GM19240 (cell line): ENCODE results near the gene TAS1R1.
A peak's percentile ranks its signal among the peaks of the same experiment; 100 is the strongest.
"Not testable (repeated sequence)": the region's sequence is repeated elsewhere in the genome, so short reads cannot be mapped to it uniquely, and the experiment has no call there.

Experiments used
- DNase-seq: peaks from one replicate; pipeline ENCODE4 v3.0.0; 2011; ENCODE audit warnings: low spot score; ENCODE audit not compliant: insufficient read length

The TAS1R1 gene

DNA sequence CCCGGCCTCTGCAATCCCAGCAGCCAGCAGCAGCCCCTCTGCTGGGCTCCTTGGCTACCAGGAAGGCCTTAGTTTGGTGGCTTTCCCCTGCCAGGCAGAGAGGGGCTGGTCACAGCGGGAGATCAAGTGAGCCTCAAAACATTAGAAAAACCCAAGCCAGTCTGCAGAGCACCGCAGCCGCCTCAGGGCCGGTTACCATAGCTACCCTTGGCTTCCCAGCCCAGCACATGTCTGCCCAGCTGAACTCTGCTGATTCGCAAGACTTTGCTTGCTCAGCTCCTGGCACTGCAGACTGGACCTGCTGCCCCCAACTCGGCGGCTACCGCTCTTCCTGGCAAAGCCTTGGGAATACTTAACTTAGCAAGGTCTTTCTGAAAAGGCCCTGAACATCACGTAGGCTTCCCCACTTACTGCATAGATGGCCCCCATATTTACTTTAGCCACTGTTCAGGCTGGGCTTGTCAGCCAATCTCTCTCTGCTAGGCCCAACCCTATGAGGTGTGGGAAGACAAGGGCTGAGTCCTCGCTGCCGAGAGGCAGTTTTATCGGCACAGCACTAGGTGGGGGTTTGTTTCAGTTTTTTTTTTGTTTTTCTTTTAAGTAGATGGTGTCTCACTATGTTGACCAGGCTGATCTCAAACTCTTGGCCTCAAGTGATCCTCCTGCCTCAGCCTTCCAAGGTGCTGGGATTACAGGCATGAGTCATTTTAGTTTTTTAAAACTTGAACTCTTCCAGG, 35.0 kb upstream of the TAS1R1 start:
- no peak for DNase-seq

DNA sequence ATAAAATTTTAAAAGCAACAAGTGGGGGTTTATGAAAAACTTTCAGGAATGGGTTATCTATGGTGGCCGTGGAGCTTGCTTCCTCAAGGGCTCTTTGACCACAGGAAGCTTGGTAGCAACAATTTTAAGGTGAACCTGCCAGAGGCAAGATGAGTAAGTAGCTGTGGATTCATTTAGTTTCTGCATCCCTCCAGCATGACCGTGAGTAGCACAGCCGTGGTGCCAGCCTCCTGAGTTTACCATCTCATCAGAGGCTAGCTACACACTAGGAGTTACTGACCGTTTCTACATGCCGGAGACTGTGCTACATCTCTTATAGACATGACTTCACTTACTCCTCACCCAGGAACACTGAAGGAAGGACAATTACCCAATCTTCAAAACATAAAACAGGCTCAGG, 33.6 kb upstream of the TAS1R1 start:
- no peak for DNase-seq

DNA sequence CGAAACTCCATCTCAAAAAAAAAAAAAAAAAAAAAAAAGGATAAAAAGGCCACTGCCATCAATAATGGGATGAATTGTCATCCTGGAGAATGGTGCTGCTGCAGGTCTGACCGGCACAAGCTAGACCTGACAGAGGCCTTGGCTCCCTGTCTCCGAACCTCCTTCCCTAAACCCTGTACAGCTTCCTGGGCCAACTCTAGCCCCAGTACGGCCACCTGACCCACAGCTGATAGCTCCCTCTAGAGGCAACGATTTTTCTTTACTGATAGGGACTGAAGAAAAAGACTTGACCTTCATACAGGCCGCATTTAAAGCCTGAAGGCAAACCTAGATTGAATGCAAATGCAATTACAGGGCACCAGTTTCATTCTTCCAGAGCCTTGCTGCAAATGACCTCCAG, 31.5 kb upstream of the TAS1R1 start:
- DNase-seq: no peak

DNA sequence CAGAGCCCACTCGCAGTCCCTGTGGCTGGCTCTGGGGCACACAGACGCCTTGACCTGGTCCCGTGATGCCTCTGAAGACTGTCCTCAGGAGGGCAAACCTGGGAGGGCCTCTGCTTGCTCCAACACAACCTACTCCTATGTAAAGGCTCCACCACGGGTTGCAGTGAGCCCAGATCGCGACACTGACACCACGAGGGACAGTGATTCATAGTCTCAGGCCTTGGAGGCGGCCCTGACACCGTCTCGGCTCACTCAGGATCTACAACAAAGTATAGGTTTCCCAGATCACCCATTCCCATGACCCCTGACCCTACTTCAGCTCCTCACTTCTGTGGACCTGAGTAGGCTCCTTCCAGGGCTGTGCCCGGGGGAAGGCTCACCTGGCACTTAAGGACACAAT, 28.8 kb upstream of the TAS1R1 start:
- no peak for DNase-seq

DNA sequence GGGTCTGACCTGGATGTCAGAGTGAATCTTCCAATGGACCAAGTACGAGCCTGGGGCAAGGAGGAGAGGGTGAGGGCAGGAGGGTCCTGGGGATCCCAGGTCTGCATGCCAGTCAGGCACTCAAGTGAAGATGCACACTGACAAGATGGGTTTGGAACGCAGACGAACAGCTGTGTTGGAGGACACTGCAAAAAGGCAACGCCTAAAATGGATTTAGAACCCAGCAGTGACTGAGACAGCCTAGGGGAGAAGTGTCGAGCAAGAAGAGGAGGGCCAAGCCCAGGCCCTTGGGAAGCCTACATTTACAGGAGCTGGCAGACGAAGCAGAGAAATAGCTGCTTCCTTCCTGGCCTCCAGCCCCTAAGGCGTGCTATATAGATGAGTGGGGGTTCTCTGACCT, 26.6 kb upstream of the TAS1R1 start:
- no peak for DNase-seq

DNA sequence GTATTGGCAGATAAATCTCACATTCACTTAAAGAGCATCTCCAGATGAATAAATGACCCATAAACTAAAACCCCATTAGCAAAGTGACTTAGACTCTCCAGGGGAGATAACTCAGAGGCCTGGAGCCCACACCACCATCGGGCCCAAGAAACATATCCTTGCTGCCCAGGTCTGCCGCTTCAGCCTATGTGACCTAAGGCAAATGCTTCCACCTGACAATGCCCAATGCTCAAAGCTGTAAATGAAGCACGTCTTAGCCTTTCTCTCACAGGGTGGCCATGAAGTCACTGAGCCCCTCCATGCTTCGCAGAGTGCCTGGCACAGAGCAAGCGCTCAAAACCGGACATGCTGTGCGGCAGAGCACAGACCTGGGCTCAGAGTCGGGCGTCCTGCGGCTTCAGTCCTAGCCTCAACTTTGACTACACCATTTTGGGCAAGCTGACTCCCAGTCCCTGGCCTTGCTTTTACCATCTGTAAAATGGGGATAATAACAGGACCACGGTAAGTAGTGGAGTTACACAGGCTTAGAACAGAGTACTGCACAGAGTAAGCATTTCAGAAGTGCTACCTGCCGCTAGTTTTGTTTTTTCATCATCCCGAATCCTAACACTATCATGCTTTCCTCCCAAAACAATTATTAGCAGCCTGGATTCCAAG, 24.5 kb upstream of the TAS1R1 start:
- DNase-seq: no peak

DNA sequence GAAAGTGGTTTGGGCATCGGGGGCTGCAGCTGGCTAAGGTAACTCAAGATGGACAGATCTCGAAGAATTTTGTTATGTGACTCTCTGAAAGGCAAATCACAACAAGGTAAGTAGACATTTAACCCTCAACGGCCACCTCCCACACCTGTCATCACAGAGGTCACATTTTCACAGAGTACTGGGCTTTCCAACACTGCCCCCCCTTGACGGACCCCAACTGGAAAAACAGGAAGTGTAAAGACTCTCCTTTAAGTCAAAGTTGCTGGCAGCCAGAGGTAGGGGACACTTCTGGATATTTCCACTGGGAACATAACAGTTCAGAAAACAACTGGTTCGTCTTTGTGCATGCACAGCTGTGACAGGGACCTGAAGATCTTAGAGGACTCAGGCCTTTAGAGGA, 23.1 kb upstream of the TAS1R1 start:
- no peak for DNase-seq

DNA sequence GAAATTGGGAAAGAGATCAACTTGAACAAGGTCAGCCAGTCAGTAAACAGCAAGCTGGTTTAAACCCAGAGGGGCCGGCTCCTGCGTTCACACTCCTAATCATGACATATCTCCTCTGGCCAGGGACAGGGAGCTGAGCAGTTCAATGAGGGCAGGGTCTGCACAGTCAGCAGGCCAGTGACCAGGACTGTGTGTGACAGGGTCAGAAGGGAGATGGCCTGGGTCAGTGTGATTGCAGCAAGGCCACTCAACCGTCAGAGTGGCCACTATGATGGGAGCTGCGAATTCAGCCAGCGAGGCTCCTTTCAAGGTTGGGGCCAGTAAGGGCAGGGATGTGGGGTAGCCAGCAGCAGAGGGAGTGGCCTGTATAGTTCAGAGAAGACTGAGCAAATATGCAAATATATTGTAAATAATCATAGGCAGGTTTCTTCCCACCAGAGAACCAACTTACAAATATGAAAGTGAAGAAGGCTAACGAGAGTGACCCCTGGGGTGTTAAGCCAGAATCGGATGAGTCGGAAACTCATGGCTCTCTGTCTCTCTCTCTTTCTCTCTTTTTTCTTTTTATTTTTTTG, 20.8 kb upstream of the TAS1R1 start:
- no peak for DNase-seq

DNA sequence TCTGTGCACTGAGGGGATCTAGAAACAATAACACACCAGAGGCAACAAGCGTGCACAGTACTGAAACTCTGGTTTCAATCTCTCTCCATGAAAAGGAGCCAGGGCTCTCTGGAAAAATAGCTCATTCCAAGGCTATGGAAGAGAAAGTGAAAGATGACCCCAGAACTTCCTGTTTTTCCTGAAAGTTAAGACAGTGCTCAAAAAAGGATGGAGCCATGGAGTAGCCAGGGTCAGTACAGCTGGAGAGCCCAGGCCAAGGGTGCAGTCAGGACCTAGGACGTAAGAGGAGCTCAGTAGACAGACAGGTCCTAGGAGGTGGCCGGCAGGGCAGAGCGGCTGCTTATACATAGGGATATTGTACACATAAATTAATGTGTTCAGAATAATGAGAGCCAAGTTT, 19.9 kb upstream of the TAS1R1 start:
- DNase-seq: no peak

DNA sequence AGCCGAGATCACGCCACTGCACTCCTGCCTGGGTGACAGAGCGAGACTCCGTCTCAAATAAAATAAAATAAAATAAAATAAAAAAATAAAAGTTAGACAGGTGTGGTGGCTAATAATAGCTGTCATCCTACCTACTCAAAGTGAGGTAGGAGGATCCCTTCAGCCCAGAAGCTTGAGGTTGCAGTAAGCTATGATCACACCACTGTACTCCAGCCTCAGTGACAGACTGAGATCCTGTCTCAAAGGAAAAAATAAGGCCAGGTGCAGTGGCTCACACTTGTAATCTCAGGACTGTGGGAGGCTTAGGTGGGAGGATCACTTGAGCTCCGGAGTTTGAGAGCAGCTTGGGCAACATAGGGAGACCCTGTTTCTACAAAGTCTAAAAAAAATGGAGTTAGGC, 18.8 kb upstream of the TAS1R1 start:
- DNase-seq: no peak

DNA sequence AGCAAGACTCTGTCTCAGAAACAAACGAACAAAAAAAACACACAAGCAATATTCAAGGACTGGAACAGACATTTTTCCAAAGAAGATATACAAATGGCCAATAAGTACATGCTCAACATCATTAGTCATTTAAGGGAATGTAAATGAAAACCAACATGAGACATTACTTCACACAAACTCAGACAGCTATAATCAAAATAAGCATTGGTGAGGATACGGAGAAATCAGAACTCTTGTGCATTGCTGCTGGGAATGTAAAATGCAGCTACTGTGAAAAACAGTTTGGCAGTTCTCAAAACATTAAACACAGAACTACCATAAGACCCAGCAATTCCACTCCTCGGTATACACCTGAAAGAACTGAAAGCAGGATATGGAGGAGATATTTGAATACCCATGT, 16.2 kb upstream of the TAS1R1 start:
- DNase-seq: no peak

DNA sequence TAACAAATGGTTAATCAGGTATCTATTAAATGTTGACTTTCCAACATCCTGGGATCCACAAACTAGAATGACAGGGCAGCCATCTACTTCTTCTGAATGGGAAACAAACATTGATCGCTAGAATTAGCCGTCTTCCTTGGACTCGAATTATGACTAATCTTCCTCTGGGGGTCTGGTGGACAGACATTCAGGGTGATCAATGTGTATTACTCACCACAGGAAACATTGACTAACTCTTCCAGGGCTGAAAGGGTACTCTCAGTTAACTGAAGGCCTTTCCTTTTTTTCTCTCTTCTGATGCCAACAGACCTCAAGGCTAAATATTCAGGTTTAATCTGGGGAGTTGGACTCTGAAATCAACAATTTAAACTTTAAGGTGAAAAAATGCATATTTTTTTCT, 10.3 kb upstream of the TAS1R1 start:
- no peak for DNase-seq

DNA sequence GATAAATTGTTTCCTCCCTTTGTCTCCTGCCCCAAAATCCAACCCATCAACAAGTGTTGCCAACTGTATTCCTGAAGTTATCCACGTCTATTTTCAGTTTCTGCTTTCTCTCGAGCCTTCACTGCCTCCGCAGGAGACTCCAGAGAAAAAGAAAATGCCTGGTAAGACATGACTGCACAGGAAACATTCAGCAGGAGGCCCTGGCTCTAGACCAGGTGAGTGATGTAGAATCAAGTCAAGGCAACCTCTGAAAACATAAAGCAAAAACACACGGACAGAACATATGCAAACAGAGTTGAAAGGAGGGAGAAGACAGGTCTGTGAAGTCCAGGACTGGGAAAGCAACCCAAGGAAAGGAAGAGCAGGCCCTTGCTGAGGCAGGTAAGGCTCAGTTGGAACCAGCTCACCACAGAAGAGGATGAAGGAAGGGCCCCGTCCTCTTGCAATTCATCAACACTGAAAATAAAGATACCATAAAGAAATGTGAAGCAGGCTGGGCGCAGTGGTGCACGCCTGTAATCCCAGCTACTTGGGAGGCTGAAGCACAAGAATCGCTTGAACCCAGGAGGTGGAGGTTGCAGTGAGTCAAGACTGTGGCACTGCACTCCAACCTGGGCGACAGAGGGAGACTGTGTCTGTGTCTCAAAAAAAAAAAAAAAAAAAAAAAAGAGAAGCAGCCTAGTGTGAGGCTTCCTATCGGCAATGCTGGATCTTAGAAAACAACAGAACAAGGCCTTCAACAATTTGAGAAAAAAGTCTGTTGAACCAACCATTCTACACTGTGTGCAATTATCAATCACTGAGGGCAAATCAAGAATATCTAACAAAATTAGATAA, 9.6 kb upstream of the TAS1R1 start:
- DNase-seq: no peak

DNA sequence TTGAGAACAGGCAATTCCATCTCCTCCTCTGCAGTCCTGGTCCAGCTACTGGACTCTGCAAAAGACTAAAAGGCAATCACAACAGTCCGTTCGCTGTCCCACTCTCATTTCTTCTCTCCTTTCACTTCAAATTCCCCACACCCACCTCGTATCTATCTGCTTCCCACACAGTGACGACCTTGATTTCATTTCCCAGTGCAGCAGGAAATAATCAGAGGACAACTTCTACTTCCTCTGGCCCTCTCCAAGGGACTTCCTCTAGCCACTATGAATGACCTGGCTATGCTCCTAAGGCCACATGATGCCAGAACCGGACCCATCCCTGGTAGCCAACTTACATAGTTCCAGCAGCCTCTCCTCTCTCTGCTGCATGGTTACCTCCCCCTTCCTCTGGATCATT, 8.8 kb upstream of the TAS1R1 start:
- no peak for DNase-seq

DNA sequence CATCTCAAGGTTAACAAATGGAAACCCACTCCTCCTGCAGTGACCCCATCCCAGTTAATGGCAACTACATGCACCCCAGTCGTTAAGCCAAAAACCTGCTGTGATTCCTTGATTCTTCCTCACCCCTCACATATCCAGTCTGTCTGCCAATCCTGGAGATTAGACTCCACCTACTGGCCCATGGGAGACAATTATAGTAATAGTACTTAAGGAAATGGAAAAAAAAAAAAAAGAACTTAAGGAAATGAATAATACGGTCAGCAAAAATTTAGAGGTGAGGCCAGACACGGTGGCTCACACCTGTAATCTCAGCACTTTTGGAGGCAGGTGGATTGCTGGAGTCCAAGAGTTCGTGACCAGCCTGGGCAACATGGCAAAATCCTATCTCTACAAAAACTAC, 7.8 kb upstream of the TAS1R1 start:
- no peak for DNase-seq

DNA sequence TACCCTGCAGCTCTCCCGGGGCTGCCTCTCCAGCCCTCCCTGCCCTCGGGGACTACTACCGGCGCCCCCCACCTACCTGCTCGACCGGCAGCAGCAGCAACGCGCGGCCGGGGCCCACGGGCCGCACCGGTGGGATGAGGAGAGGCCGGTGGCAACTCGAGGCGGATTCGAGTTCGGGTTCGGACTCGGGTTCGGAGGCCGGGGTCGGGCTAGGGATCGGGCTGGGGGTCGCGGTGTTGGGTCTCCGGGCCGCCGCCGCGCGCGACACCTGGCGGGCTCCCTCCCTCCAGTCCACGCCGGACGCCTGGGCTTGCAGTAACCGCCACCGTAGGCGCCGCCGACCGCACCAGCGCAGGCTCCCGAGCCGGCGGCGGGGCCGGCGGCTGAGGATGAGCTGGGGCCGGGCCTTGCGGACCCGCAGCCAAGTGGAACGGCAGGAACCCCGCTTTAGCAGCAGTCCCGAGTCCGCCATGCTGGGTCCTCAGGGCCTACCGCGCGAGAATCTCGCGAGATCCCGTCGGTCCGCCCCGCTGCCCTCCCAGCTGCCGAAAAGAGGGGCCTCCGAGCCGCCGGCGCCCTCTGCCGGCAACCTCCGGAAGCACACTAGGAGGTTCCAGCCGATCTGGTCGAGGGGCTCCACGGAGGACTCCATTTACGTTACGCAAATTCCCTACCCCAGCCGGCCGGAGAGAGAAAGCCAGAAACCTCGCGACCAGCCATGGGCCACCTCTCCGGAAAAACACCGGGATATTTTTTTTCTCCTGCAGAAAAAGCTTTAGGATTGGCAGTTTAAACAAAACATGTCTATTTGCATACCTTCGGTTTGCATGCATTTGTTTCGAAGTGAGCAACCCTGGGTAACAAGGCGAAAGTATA, 838 bp upstream of the TAS1R1 start, which contains the start of gene NOL9:
Gene NOL9, minus strand, starts transcription at position 483 of the 876 bp plus-strand sequence. Its CDS starts 11 bp downstream, at position 472.
- peak; percentile 94 for DNase-seq

DNA sequence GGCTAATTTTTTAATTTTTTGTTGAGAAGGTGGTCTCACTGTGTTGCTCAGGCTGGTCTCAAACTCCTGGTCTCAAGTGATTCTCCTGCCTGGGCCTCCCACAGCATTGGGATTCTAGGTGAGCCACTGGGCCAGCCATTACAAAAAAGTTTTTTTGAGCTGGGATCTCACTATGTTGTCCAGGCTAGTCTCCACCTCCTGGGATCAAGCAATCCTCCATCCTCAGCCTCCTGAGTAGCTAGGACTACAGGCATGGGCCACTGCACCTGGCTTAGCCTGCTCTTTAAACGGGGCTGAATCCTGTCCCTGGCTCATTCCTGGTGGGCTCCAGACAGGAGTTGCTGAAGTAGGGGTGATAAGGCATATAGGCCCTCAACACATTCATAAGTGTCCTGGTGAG, 2.5 kb downstream of the TAS1R1 start:
- no peak for DNase-seq

DNA sequence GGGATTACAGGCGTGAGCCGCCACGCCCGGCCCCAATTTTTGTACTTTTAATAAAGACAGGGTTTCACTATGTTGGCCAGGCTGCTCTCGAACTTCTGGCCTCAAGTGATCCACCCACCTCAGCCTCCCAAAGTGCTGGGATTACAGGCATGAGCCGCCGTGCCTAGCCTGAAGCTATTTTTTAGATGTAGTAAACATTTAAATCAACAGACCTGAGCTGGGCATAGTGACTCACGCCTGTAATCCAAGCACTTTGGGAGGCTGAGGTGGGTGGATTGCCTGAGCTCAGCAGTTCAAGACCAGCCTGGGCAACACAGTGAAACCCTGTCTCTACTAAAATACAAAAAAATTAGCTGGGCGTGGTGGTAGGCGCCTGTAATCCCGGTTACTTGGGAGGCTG, 4.1 kb downstream of the TAS1R1 start:
- DNase-seq: not testable (repeated sequence)

DNA sequence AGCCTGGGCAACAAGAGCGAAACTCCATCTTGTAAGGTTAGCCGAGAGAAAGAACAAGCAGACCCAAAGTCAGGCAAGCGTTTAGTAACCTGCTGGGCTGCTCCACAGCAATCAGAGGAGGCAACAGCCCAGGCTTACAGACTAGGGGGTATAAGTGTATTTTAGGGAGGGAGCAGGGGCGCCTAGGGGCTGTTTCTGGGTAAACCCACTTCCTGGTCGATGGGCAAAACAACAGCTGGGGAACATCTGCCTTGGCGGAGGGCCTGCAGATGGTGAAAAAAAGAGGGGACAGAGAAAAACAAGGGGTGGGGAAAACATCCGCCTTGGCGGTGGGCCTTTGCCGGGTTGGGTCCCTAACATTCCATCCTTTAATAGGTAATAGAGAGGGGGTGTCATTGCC, 5.2 kb downstream of the TAS1R1 start:
- DNase-seq: no peak

DNA sequence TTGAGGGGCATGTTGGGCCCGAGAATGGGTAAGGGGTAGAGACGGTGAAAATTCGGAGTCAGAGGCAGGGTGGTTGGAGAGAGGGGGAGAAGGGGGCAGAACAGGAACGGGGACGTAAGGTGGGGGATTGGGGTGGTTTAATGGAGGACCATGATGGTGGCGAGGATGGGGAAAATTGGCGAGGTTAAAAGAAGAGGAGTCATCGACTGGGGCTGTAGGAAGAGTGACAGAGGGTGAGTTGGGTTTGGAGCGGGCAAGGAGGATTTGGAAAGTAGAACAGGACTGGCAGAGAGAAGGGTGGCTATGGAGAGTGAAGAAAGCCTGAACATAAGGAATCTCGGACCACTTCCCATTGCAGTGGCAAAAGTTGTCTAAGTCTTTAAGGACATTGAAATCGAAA, 13.9 kb downstream of the TAS1R1 start:
- DNase-seq: no peak

DNA sequence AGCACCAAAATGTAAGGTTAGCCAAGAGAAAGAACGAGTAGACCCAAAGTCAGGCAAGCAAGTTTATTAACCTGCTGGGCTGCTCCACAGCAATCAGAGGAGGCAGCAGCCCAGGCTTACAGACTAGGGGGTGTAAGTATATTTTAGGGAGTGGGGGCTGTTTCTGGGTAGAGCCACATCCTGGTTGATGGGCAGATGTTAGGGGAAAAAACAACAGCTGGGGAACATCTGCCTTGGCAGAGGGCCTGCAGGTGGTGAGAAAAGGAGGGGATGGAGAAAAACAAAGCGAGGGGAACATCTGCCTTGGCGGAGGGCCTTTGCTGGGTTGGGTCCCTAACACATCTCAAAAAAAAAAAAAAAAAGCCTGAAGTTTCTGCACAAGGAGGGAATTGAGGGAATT, 15.0 kb downstream of the TAS1R1 start:
- no peak for DNase-seq
